HL-60/S4 treated with phorbol 12-myristate 13-acetate at 8.2 ng/mL for 4 days and 3 days (cell line): Measurements from ENCODE around the gene ESCO1.
"Not testable (repeated sequence)": the region's sequence is repeated elsewhere in the genome, so short reads cannot be mapped to it uniquely, and the experiment has no call there.

ENCODE experiments used
- in situ Hi-C: fragments of 300-500 bp; cut with MboI; formaldehyde crosslinking; loops from 2 replicates; pipeline ENCODE4 v1.15.0; 2022; ENCODE audit warnings: low sequenced_read_pairs

The ESCO1 gene

GRCh38 chr18:21592361-21592760 is 8.1 kb downstream of the ESCO1 start:
- in situ Hi-C loops = not testable (repeated sequence)

- in situ Hi-C loops = no loop called here
Observed at GRCh38 chr18:21584391-21584790, 16.1 kb downstream of the ESCO1 start.

GRCh38 chr18:21575656-21576055 is 24.8 kb downstream of the ESCO1 start:
- in situ Hi-C loops = no loop called here

GRCh38 chr18:21571772-21572171 is 28.7 kb downstream of the ESCO1 start:
- in situ Hi-C loops = no loop called here

GRCh38 chr18:21559195-21559594 is 41.3 kb downstream of the ESCO1 start:
- in situ Hi-C loops = no loop called here

GRCh38 chr18:21557607-21558253 is 42.8 kb downstream of the ESCO1 start:
- in situ Hi-C loops = no loop called here

GRCh38 chr18:21550510-21550970 is 50.0 kb downstream of the ESCO1 start:
- in situ Hi-C loops = no loop called here

GRCh38 chr18:21548647-21549046 is 51.9 kb downstream of the ESCO1 start:
- in situ Hi-C loops = no loop called here

GRCh38 chr18:21546423-21546822 is 54.1 kb downstream of the ESCO1 start:
- in situ Hi-C loops = no loop called here

- in situ Hi-C loops = no loop called here
Observed at GRCh38 chr18:21538230-21538629, 62.3 kb downstream of the ESCO1 start.

GRCh38 chr18:21534327-21534726 is 66.2 kb downstream of the ESCO1 start:
- in situ Hi-C loops = no loop called here

GRCh38 chr18:21526463-21526862 is 74.0 kb downstream of the ESCO1 start:
- in situ Hi-C loops = no loop called here

- in situ Hi-C loops = no loop called here
Observed at GRCh38 chr18:21525916-21526315, 74.6 kb downstream of the ESCO1 start.

GRCh38 chr18:21522530-21522929 is 78.0 kb downstream of the ESCO1 start:
- in situ Hi-C loops = no loop called here

- in situ Hi-C loops = no loop called here
Observed at GRCh38 chr18:21513741-21514140, 86.8 kb downstream of the ESCO1 start.

- in situ Hi-C loops = no loop called here
Observed at GRCh38 chr18:21513292-21513691, 87.2 kb downstream of the ESCO1 start.

GRCh38 chr18:21509062-21509461 is 91.4 kb downstream of the ESCO1 start:
- in situ Hi-C loops = no loop called here

- in situ Hi-C loops = no loop called here
Observed at GRCh38 chr18:21507913-21508701, 92.4 kb downstream of the ESCO1 start.

GRCh38 chr18:21502661-21503060 is 97.8 kb downstream of the ESCO1 start:
- in situ Hi-C loops = no loop called here

GRCh38 chr18:21499997-21500396 is 100.5 kb downstream of the ESCO1 start:
- in situ Hi-C loops = loop anchor here (25.0 kb wide), 1 partner anchor 462 kb away; no protein-coding TSS in a partner anchor

GRCh38 chr18:21496277-21496835 is 104.1 kb downstream of the ESCO1 start:
- in situ Hi-C loops = loop anchor here (25.0 kb wide), 1 partner anchor 466 kb away; no protein-coding TSS in a partner anchor

- in situ Hi-C loops = loop anchor here (25.0 kb wide), 1 partner anchor 472 kb away; no protein-coding TSS in a partner anchor
Observed at GRCh38 chr18:21490748-21491147, 109.8 kb downstream of the ESCO1 start.
